Eye (tissue), 1 donor: ENCODE data around the gene APP.
"Not testable (repeated sequence)": the region's sequence is repeated elsewhere in the genome, so short reads cannot be mapped to it uniquely, and the experiment has no call there.

ENCODE experiments used
- DNase-seq: peaks from one replicate; pipeline ENCODE4 v3.0.0-alpha.2; 2015

The APP gene

GRCh38 chr21:26096494-26097371, 73.8 kb downstream of the APP start:
- peak; percentile 35 for DNase-seq

GRCh38 chr21:26095131-26095530, 75.4 kb downstream of the APP start:
- DNase-seq, result no peak

- DNase-seq, result no peak
Measured at GRCh38 chr21:26093122-26093521, 77.4 kb downstream of the APP start.

- DNase-seq, result no peak
Measured at GRCh38 chr21:26091480-26092018, 79.0 kb downstream of the APP start.

- no peak for DNase-seq
Measured at GRCh38 chr21:26089730-26090129, 80.8 kb downstream of the APP start.

- no peak for DNase-seq
Measured at GRCh38 chr21:26087223-26087918, 83.2 kb downstream of the APP start.

GRCh38 chr21:26085882-26086281, 84.7 kb downstream of the APP start:
- DNase-seq, result no peak

- DNase-seq, result no peak
Measured at GRCh38 chr21:26085127-26085526, 85.4 kb downstream of the APP start.

- no peak for DNase-seq
Measured at GRCh38 chr21:26082549-26082948, 88.0 kb downstream of the APP start.

GRCh38 chr21:26081175-26081760, 89.3 kb downstream of the APP start:
- not testable (repeated sequence) for DNase-seq

- DNase-seq, result no peak
Measured at GRCh38 chr21:26080211-26080610, 90.4 kb downstream of the APP start.

- DNase-seq, result no peak
Measured at GRCh38 chr21:26079366-26079765, 91.2 kb downstream of the APP start.

GRCh38 chr21:26077521-26077920, 93.0 kb downstream of the APP start:
- peak; percentile 55 for DNase-seq

- no peak for DNase-seq
Measured at GRCh38 chr21:26072666-26073615, 97.6 kb downstream of the APP start.

GRCh38 chr21:26070822-26071425, 99.6 kb downstream of the APP start:
- peak; percentile 76 for DNase-seq

GRCh38 chr21:26070121-26070520, 100.4 kb downstream of the APP start:
- no peak for DNase-seq

- DNase-seq, result no peak
Measured at GRCh38 chr21:26068776-26069175, 101.8 kb downstream of the APP start.

- DNase-seq, result no peak
Measured at GRCh38 chr21:26067836-26068594, 102.6 kb downstream of the APP start.

- DNase-seq, result no peak
Measured at GRCh38 chr21:26064506-26064905, 106.1 kb downstream of the APP start.

- no peak for DNase-seq
Measured at GRCh38 chr21:26061437-26061836, 109.1 kb downstream of the APP start.
